HG02870 (cell line): ENCODE measurements around the gene PRXL2B.
"Not testable (repeated sequence)": the region's sequence is repeated elsewhere in the genome, so short reads cannot be mapped to it uniquely, and the experiment has no call there.

Experiments used
- ATAC-seq: cut with Tn5 transposase; IDR thresholded peaks from one replicate; pipeline ENCODE4 v1.9.1; 2021; ENCODE audit warnings: mild to moderate bottlenecking, moderate library complexity; ENCODE audit not compliant: unreplicated experiment

PRXL2B gene

GRCh38 chr1:2611031-2611501 is 24.5 kb downstream of the PRXL2B start:
- no peak for ATAC-seq

GRCh38 chr1:2611621-2612437 is 25.3 kb downstream of the PRXL2B start:
- ATAC-seq = no peak

GRCh38 chr1:2612591-2613365 is 26.2 kb downstream of the PRXL2B start:
- no peak for ATAC-seq

GRCh38 chr1:2614145-2614544 is 27.6 kb downstream of the PRXL2B start:
- ATAC-seq = no peak

GRCh38 chr1:2617971-2618470 is 31.4 kb downstream of the PRXL2B start:
- ATAC-seq = no peak

GRCh38 chr1:2623571-2624337 is 37.2 kb downstream of the PRXL2B start:
- ATAC-seq = no peak

- no peak for ATAC-seq
Observed at GRCh38 chr1:2624735-2625300, 38.2 kb downstream of the PRXL2B start.

GRCh38 chr1:2625311-2625710 is 38.7 kb downstream of the PRXL2B start:
- ATAC-seq = no peak

GRCh38 chr1:2625748-2626147 is 39.2 kb downstream of the PRXL2B start:
- ATAC-seq = not testable (repeated sequence)

- ATAC-seq = no peak
Observed at GRCh38 chr1:2627746-2628145, 41.2 kb downstream of the PRXL2B start.

GRCh38 chr1:2628191-2628932 is 41.8 kb downstream of the PRXL2B start:
- no peak for ATAC-seq

GRCh38 chr1:2628933-2629626 is 42.5 kb downstream of the PRXL2B start:
- ATAC-seq = no peak

GRCh38 chr1:2629627-2630497 is 43.3 kb downstream of the PRXL2B start:
- ATAC-seq = no peak

GRCh38 chr1:2630498-2631135 is 44.0 kb downstream of the PRXL2B start:
- ATAC-seq = no peak

GRCh38 chr1:2631136-2632050 is 44.8 kb downstream of the PRXL2B start:
- no peak for ATAC-seq

GRCh38 chr1:2632051-2632430 is 45.5 kb downstream of the PRXL2B start:
- ATAC-seq = no peak
